ENCODE measurements around the gene PRAME. TPM values are rescaled to one million over a fixed set of nuclear protein-coding genes. Genes with fewer than 3 reads are reported as not detected.
"Not testable (repeated sequence)": the region's sequence is repeated elsewhere in the genome, so short reads cannot be mapped to it uniquely, and the experiment has no call there.

PRAME gene
- total and polyA plus RNA-seq, 5 donors from 2014 or later = not detected

DNA sequence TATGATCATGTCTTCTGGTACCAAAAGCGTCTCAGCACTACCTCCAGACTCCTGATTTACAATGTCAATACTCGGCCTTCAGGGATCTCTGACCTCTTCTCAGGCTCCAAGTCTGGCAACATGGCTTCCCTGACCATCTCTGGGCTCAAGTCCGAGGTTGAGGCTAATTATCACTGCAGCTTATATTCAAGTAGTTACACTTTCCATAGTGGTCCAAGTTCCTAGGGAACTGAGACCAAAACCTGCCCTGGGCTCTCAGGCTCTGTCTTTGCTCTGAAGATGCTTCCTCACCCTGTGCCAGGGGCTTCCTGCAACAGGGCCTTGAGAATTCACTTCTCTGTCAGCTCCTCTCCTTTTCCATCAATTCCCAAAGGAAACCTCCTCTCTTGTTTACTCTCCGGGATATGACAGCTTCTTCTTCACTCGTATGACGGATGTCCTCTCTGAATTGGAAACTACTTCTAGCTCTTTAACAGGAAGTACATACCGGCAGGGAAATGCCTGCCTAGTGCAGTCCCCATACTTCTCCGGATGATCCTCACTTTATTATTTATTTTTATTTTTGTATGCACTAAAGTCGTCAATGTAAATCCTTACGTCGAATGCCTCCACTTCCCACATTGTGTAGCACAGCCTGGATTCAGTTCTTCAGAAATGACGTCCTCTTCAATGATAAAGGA, 29.6 kb upstream of the PRAME start:
- Histone ChIP-seq H3K27ac (ENCODE audit: insufficient read depth, low read length, poor library complexity, severe bottlenecking) (no peak overlapping the region), H3K4me1 (ENCODE audit: control insufficient read depth, insufficient read depth, low read length, poor library complexity, severe bottlenecking) (no peaks in the 10 kb centered on the region), H3K9me3 (ENCODE audit: control insufficient read depth in 2 of 2, low read length in 2 of 2) (no peaks in the 10 kb centered on the region), H3K27me3 (ENCODE audit: control insufficient read depth, insufficient read depth, low read length) (peaks cover 5% of the 10 kb centered on the region), H3K4me3 (ENCODE audit: low read depth, low read length) (no peak overlapping the region), H3K36me3 (ENCODE audit: control insufficient read depth, insufficient read depth, low read length) (no peaks in the 10 kb centered on the region)
- DNase-seq = no peak
- ATAC-seq (ENCODE audit: low read depth in 2 of 2) = no peak
- no peak overlapping the region for H3K4me3 Mint-ChIP-seq
- no peaks in the 10 kb centered on the region for H3K36me3 Mint-ChIP-seq
- no peaks in the 10 kb centered on the region for H3K9me3 Mint-ChIP-seq
- no peak overlapping the region for H3K27ac Mint-ChIP-seq
- peaks cover 28% of the 10 kb centered on the region for H3K27me3 Mint-ChIP-seq
- no peaks in the 10 kb centered on the region for H3K4me1 Mint-ChIP-seq

GRCh38 chr22:22587577-22588188, 28.6 kb upstream of the PRAME start:
- no peaks in the 10 kb centered on the region for H3K4me1 Mint-ChIP-seq
- Histone ChIP-seq H3K4me3 (ENCODE audit: low read depth, low read length) (no peak overlapping the region), H3K36me3 (ENCODE audit: control insufficient read depth, insufficient read depth, low read length) (no peaks in the 10 kb centered on the region), H3K4me1 (ENCODE audit: control insufficient read depth, insufficient read depth, low read length, poor library complexity, severe bottlenecking) (no peaks in the 10 kb centered on the region), H3K27me3 (ENCODE audit: control insufficient read depth, insufficient read depth, low read length) (peaks cover 5% of the 10 kb centered on the region), H3K9me3 (ENCODE audit: control insufficient read depth in 2 of 2, low read length in 2 of 2) (no peaks in the 10 kb centered on the region), H3K27ac (ENCODE audit: insufficient read depth, low read length, poor library complexity, severe bottlenecking) (no peak overlapping the region)
- H3K27ac Mint-ChIP-seq = no peak overlapping the region
- H3K4me3 Mint-ChIP-seq = no peak overlapping the region
- no peak for DNase-seq
- ATAC-seq (ENCODE audit: low read depth in 2 of 2) = no peak
- no peaks in the 10 kb centered on the region for H3K36me3 Mint-ChIP-seq
- peaks cover 33% of the 10 kb centered on the region for H3K27me3 Mint-ChIP-seq
- H3K9me3 Mint-ChIP-seq = no peaks in the 10 kb centered on the region

DNA sequence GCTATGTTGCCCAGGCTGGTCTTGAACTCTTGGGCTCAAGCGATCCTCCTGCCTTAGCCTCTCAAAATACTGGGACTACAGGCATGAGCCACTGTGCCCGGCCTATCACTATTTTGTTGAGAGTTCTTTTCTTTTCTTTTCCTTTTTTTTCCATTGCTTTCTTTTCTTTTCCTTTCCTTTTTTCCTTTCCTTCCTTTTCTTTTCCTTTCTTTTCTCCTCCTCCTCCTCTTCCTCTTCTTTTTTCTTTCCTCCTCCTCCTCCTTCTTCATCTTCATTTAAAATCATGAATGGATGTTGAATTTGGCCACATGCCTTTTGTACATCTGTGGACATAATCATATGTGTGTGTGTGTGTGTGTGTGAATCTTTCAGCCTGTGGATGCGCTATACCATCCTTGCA, 25.7 kb upstream of the PRAME start:
- no peaks in the 10 kb centered on the region for H3K36me3 Mint-ChIP-seq
- Histone ChIP-seq H3K9me3 (ENCODE audit: control insufficient read depth in 2 of 2, low read length in 2 of 2) (no peaks in the 10 kb centered on the region), H3K4me3 (ENCODE audit: low read depth, low read length) (no peak overlapping the region), H3K27ac (ENCODE audit: insufficient read depth, low read length, poor library complexity, severe bottlenecking) (no peak overlapping the region), H3K27me3 (ENCODE audit: control insufficient read depth, insufficient read depth, low read length) (peaks cover 5% of the 10 kb centered on the region), H3K36me3 (ENCODE audit: control insufficient read depth, insufficient read depth, low read length) (no peaks in the 10 kb centered on the region), H3K4me1 (ENCODE audit: control insufficient read depth, insufficient read depth, low read length, poor library complexity, severe bottlenecking) (no peaks in the 10 kb centered on the region)
- no peaks in the 10 kb centered on the region for H3K9me3 Mint-ChIP-seq
- DNase-seq (no peak), ATAC-seq (ENCODE audit: low read depth in 2 of 2) (no peak)
- H3K4me1 Mint-ChIP-seq = no peaks in the 10 kb centered on the region
- no peak overlapping the region for H3K27ac Mint-ChIP-seq
- H3K4me3 Mint-ChIP-seq = no peak overlapping the region
- H3K27me3 Mint-ChIP-seq = peaks cover 44% of the 10 kb centered on the region

DNA sequence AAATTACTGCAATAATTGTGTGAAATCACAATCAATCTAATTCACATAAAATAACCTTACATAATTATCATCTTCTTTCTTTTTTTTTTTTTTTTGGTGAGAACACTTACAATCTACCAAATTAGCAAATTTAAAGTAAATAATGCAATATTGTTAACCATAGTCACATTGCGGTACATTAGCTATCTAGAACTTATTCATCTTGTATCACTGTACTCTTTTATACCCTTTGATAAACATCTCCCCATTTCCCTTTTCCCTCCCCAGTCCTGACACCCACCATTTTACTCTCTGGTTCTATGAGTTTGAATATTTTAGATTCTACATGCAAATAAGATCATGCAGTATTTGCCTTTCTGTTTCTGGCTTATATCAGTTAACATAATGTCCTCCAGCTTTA, 24.0 kb upstream of the PRAME start:
- Histone ChIP-seq H3K9me3 (ENCODE audit: control insufficient read depth in 2 of 2, low read length in 2 of 2) (no peaks in the 10 kb centered on the region), H3K4me3 (ENCODE audit: low read depth, low read length) (no peak overlapping the region), H3K27me3 (ENCODE audit: control insufficient read depth, insufficient read depth, low read length) (peaks cover 3% of the 10 kb centered on the region), H3K36me3 (ENCODE audit: control insufficient read depth, insufficient read depth, low read length) (no peaks in the 10 kb centered on the region), H3K4me1 (ENCODE audit: control insufficient read depth, insufficient read depth, low read length, poor library complexity, severe bottlenecking) (no peaks in the 10 kb centered on the region), H3K27ac (ENCODE audit: insufficient read depth, low read length, poor library complexity, severe bottlenecking) (no peak overlapping the region)
- ATAC-seq (ENCODE audit: low read depth in 2 of 2) (no peak), DNase-seq (no peak)
- Mint-ChIP-seq H3K36me3 (no peaks in the 10 kb centered on the region), H3K27me3 (peaks cover 41% of the 10 kb centered on the region), H3K4me3 (no peak overlapping the region), H3K4me1 (no peaks in the 10 kb centered on the region), H3K9me3 (no peaks in the 10 kb centered on the region), H3K27ac (no peak overlapping the region)

DNA sequence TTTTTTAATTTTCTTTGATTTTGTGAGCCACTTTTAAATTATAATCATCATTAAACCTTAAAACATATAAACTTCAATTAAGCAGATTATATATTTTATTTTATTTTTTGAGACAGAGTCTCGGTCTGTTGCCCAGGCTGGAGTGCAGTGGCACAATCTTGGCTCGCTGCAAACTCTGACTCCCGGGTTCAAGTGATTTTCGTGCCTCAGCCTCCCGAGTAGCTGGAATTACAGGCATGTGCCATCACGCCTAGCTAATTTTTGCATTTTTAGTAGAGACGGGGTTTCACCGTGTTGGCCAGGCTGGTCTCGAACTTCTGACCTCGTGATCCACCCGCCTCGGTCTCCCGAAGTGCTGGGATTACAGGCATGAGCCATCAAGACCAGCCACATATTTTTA, 22.5 kb upstream of the PRAME start:
- not testable (repeated sequence) for ATAC-seq (ENCODE audit: low read depth in 2 of 2); H3K4me1 ChIP-seq (ENCODE audit: control insufficient read depth, insufficient read depth, low read length, poor library complexity, severe bottlenecking); H3K27ac Mint-ChIP-seq

DNA sequence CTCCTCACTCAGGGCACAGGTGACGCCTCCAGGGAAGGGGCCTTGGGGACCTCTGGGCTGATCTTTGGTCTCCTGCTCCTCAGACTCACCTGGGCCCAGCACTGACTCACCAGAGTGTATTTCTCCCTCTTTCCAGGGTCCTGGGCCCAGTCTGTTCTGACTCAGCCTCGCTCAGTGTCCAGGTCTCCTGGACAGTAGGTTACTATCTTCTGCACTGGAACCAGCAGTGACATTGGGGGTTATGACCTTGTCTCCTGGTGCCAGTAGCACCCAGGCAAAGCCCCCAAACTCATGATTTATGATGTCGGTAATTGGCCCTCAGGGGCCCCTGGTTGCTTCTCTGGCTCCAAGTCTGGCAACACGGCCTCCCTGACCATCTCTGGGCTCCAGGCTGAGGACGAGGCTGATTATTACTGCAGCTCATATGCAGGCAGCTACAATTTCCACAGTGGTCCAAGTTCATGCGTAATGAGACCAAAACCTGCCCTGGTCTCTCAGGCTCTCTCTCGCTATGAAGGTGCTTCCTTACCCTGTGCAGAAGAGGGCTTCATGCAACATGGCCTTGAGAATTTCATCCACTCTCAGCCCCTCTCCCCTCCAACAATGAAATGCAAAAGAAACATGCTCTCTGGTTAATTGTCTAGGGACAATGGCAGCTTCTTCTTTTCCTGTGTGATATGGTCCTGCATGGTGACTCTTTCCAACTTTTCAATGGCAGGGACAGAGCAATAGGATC, 21.0 kb upstream of the PRAME start:
- H3K4me3 Mint-ChIP-seq = no peak overlapping the region
- DNase-seq = no peak
- Histone ChIP-seq H3K4me3 (ENCODE audit: low read depth, low read length) (no peak overlapping the region), H3K27ac (ENCODE audit: insufficient read depth, low read length, poor library complexity, severe bottlenecking) (no peak overlapping the region), H3K27me3 (ENCODE audit: control insufficient read depth, insufficient read depth, low read length) (no peaks in the 10 kb centered on the region), H3K9me3 (ENCODE audit: control insufficient read depth in 2 of 2, low read length in 2 of 2) (no peaks in the 10 kb centered on the region), H3K36me3 (ENCODE audit: control insufficient read depth, insufficient read depth, low read length) (no peaks in the 10 kb centered on the region), H3K4me1 (ENCODE audit: control insufficient read depth, insufficient read depth, low read length, poor library complexity, severe bottlenecking) (no peaks in the 10 kb centered on the region)
- H3K9me3 Mint-ChIP-seq = no peaks in the 10 kb centered on the region
- no peak for ATAC-seq (ENCODE audit: low read depth in 2 of 2)
- no peaks in the 10 kb centered on the region for H3K36me3 Mint-ChIP-seq
- no peaks in the 10 kb centered on the region for H3K4me1 Mint-ChIP-seq
- H3K27ac Mint-ChIP-seq = no peak overlapping the region
- peaks cover 32% of the 10 kb centered on the region for H3K27me3 Mint-ChIP-seq

More for the DNA sequence above, 22.5 kb upstream of the PRAME start:
- not testable (repeated sequence) for H3K36me3 Mint-ChIP-seq; H3K27me3 ChIP-seq (ENCODE audit: control insufficient read depth, insufficient read depth, low read length); H3K4me3 ChIP-seq (ENCODE audit: low read depth, low read length); H3K4me1 Mint-ChIP-seq; H3K9me3 Mint-ChIP-seq; H3K36me3 ChIP-seq (ENCODE audit: control insufficient read depth, insufficient read depth, low read length); H3K4me3 Mint-ChIP-seq; H3K27ac ChIP-seq (ENCODE audit: insufficient read depth, low read length, poor library complexity, severe bottlenecking); H3K9me3 ChIP-seq (ENCODE audit: control insufficient read depth in 2 of 2, low read length in 2 of 2); DNase-seq
- H3K27me3 Mint-ChIP-seq = peaks cover 35% of the 10 kb centered on the region

GRCh38 chr22:22578702-22579424, 19.8 kb upstream of the PRAME start:
- H3K4me1 Mint-ChIP-seq = no peaks in the 10 kb centered on the region
- H3K36me3 Mint-ChIP-seq = no peaks in the 10 kb centered on the region
- Histone ChIP-seq H3K4me1 (ENCODE audit: control insufficient read depth, insufficient read depth, low read length, poor library complexity, severe bottlenecking) (no peaks in the 10 kb centered on the region), H3K27ac (ENCODE audit: insufficient read depth, low read length, poor library complexity, severe bottlenecking) (no peak overlapping the region), H3K9me3 (ENCODE audit: control insufficient read depth in 2 of 2, low read length in 2 of 2) (no peaks in the 10 kb centered on the region), H3K27me3 (ENCODE audit: control insufficient read depth, insufficient read depth, low read length) (no peaks in the 10 kb centered on the region), H3K4me3 (ENCODE audit: low read depth, low read length) (no peak overlapping the region), H3K36me3 (ENCODE audit: control insufficient read depth, insufficient read depth, low read length) (no peaks in the 10 kb centered on the region)
- H3K27ac Mint-ChIP-seq = no peak overlapping the region
- DNase-seq = no peak
- peaks cover 36% of the 10 kb centered on the region for H3K27me3 Mint-ChIP-seq
- ATAC-seq (ENCODE audit: low read depth in 2 of 2) = no peak
- H3K9me3 Mint-ChIP-seq = no peaks in the 10 kb centered on the region
- H3K4me3 Mint-ChIP-seq = no peak overlapping the region

Measured in CD4-positive, CD25-positive, alpha-beta regulatory T cell (primary cell).